MM.1S (cell line): ENCODE measurements around the gene SLC27A2.
"Not testable (repeated sequence)": the region's sequence is repeated elsewhere in the genome, so short reads cannot be mapped to it uniquely, and the experiment has no call there.

Source experiments
- DNase-seq: peaks from one replicate; pipeline ENCODE4 v3.0.0-alpha.2; 2015
- H2AFZ ChIP-seq: fragments of 300-600 bp; sonication (generic); 2 replicates; pipeline ENCODE4 v1.6.0; 2016; ENCODE audit warnings: antibody characterized with exemption, low read length
- H3F3A ChIP-seq: fragments of 300-600 bp; sonication (generic); 2 replicates; pipeline ENCODE4 v1.6.1; 2016; ENCODE audit warnings: mild to moderate bottlenecking, antibody characterized with exemption, low read length, moderate library complexity, mixed read lengths; ENCODE audit not compliant: insufficient read depth
- H3K27ac ChIP-seq: fragments of 300-600 bp; sonication (generic); 2 replicates; pipeline ENCODE4 v1.5.1; 2016; ENCODE audit warnings: mild to moderate bottlenecking, low read length
- H3K27me3 ChIP-seq: fragments of 300-600 bp; sonication (generic); replicated peaks from 2 replicates; pipeline ENCODE4 v1.6.0; 2016; ENCODE audit warnings: low read length; ENCODE audit not compliant: insufficient read depth
- H3K36me3 ChIP-seq: fragments of 300-600 bp; sonication (generic); replicated peaks from 2 replicates; pipeline ENCODE4 v1.6.1; 2016; ENCODE audit warnings: mild to moderate bottlenecking, low read length, mixed read lengths; ENCODE audit not compliant: insufficient read depth
- H3K4me1 ChIP-seq: fragments of 300-600 bp; sonication (generic); 2 replicates; pipeline ENCODE4 v1.6.1; 2016; ENCODE audit warnings: low read length, mixed read lengths
- H3K4me2 ChIP-seq: fragments of 300-600 bp; sonication (generic); 2 replicates; pipeline ENCODE4 v1.6.0; 2016; ENCODE audit warnings: low read depth, low read length
- H3K4me3 ChIP-seq: fragments of 300-600 bp; sonication (generic); 2 replicates; pipeline ENCODE4 v1.5.1; 2016; ENCODE audit warnings: low read length, mixed read lengths
- H3K79me2 ChIP-seq: fragments of 300-600 bp; sonication (generic); 2 replicates; pipeline ENCODE4 v1.6.1; 2016; ENCODE audit warnings: mixed run types, low read length, mixed read lengths
- H3K9ac ChIP-seq: fragments of 300-600 bp; sonication (generic); 2 replicates; pipeline ENCODE4 v1.6.1; 2016; ENCODE audit warnings: low read length, mixed read lengths
- H3K9me2 ChIP-seq: fragments of 300-600 bp; sonication (generic); replicated peaks from 2 replicates; pipeline ENCODE4 v1.6.1; 2016; ENCODE audit warnings: mild to moderate bottlenecking, low read length, mixed read lengths; ENCODE audit not compliant: insufficient read depth
- H3K9me3 ChIP-seq: fragments of 300-600 bp; sonication (generic); replicated peaks from 2 replicates; pipeline ENCODE4 v1.6.1; 2016; ENCODE audit warnings: mild to moderate bottlenecking, low read length, mixed read lengths; ENCODE audit not compliant: insufficient read depth
- H4K20me1 ChIP-seq: fragments of 300-600 bp; sonication (generic); 2 replicates; pipeline ENCODE4 v1.6.1; 2016; ENCODE audit warnings: mild to moderate bottlenecking, low read length, moderate library complexity, mixed read lengths; ENCODE audit not compliant: insufficient read depth
- CTCF ChIP-seq: fragments of 300-600 bp; sonication (generic); IDR thresholded peaks from 2 replicates; pipeline ENCODE4 v1.5.1; 2016; ENCODE audit warnings: antibody characterized with exemption, low read length, mixed read lengths
- EZH2 ChIP-seq: fragments of 300-600 bp; sonication (generic); optimal IDR thresholded peaks from 2 replicates; pipeline ENCODE3; 2017; ENCODE audit warnings: low read depth, mild to moderate bottlenecking, antibody characterized with exemption, low read length, mixed read lengths
- EZH2phosphoT487 ChIP-seq: fragments of 300-600 bp; sonication (generic); IDR thresholded peaks from 2 replicates; pipeline ENCODE4 v1.6.1; 2018; ENCODE audit warnings: antibody characterized with exemption, low read length

Gene SLC27A2

DNA sequence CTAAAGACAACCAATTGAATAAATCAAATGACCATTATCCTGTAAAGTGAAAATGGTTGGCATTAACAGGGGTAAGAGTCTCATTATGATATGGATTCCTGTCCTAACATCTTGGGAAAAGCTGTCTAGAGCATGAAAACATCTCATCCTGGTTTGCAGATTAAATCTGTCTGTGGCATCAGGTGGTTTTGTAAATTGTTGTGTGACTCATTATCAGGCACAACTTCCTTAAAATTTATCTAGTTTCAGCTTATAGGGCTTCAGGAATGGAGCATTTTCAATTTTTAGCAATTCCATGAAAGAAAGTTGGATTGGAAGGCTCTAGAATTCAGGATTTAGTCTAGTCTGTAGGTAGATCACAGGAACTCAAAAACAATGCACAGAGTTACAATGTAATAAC lies 31.1 kb upstream of the SLC27A2 start:
- Histone ChIP-seq H4K20me1 (no peaks in the 10 kb centered on the region), H3K9ac (no peak overlapping the region), H3K36me3 (no peaks in the 10 kb centered on the region), H3K9me3 (no peaks in the 10 kb centered on the region), H3K27me3 (no peaks in the 10 kb centered on the region), H3K79me2 (no peaks in the 10 kb centered on the region), H3K4me2 (no peak overlapping the region), H3F3A (no peaks in the 10 kb centered on the region), H2AFZ (no peak overlapping the region), H3K9me2 (no peaks in the 10 kb centered on the region), H3K4me1 (no peaks in the 10 kb centered on the region), H3K27ac (no peak overlapping the region), H3K4me3 (no peak overlapping the region)
- DNase-seq: no peak
- no peak for TF ChIP-seq EZH2phosphoT487
- no peak for TF ChIP-seq EZH2
- no peak for TF ChIP-seq CTCF

DNA sequence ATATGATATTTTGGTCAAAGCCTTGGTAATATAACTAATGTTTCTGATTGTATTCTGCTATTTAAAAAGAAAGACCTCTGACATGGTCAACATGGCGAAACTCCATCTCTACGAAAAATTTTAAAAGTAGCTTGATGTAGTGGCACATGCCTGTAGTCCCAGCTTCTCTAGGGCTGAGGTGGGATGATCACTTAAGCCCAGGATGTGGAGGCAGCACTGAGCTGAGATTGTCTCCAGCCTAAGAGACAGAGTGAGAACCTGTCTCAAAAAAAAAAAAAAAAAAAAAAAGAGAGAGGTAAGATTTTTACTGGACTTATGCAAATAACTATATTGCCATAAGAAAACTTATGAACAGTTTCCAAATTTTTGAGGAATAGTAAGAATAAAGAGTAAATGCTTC lies 30.5 kb upstream of the SLC27A2 start:
- no peaks in the 10 kb centered on the region for H3K79me2 ChIP-seq
- H3K27ac ChIP-seq: no peak overlapping the region
- H3K27me3 ChIP-seq: no peaks in the 10 kb centered on the region
- DNase-seq: no peak
- H3K36me3 ChIP-seq: no peaks in the 10 kb centered on the region
- H3F3A ChIP-seq: no peaks in the 10 kb centered on the region
- TF ChIP-seq EZH2 (no peak), EZH2phosphoT487 (no peak), CTCF (no peak)
- H3K4me3 ChIP-seq: no peak overlapping the region
- H3K9me3 ChIP-seq: no peaks in the 10 kb centered on the region
- no peaks in the 10 kb centered on the region for H4K20me1 ChIP-seq
- no peak overlapping the region for H2AFZ ChIP-seq
- no peak overlapping the region for H3K9ac ChIP-seq
- no peak overlapping the region for H3K4me2 ChIP-seq
- no peaks in the 10 kb centered on the region for H3K9me2 ChIP-seq
- H3K4me1 ChIP-seq: no peaks in the 10 kb centered on the region

DNA sequence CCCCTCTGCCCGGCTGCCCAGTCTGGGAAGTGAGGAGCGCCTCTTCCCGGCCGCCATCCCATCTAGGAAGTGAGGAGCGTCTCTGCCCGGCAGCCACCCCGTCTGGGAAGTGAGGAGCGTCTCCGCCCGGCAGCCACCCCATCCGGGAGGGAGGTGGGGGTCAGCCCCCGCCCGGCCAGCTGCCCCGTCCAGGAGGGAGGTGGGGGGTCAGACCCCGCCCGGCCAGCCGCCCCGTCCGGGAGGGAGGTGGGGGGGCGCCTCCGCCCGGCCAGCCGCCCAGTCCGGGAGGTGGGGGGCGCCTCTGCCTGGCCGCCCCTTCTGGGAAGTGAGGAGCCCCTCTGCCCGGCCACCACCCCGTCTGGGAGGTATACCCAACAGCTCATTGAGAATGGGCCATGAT lies 23.8 kb upstream of the SLC27A2 start:
- not testable (repeated sequence) for H4K20me1 ChIP-seq, H3K4me3 ChIP-seq, H3K4me2 ChIP-seq, H3K36me3 ChIP-seq, H3K9ac ChIP-seq, H3K9me2 ChIP-seq, H3F3A ChIP-seq, H3K4me1 ChIP-seq, H3K27me3 ChIP-seq, H3K79me2 ChIP-seq, H3K9me3 ChIP-seq, H2AFZ ChIP-seq, DNase-seq, H3K27ac ChIP-seq

DNA sequence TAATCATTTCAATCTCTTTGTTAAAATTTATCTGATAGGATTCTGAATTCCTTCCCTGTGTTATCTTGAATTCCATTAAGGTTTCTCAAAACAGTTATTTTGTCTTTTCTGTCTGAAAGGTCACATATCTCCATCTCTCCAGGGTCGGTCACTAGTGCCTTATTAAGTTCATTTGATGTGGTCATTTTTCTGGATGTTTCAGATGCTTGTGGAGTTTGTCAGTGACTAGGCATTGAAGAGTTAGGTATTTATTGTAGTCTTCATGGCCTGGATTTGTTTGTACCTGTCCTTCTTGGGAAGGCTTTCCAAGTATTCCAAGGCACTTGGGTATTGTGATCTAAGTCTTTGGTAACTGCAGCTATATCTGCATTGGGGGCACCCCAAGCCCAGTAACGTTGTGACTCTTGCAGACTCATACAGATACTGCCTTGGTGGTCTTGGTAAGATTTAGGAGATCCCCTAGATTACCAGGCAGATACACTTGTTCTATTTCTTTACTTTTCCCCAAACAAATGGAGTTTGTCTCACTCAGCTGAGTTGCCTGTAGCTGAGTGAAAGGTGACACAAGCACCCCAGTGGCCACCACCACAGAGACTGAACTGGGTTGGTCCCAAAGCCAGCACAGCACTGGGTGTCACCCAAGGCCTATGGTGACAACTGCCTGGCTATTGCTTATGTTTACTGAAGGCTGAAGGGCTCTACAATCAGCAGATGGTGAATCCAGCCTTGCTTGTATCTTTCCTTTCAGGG lies 18.9 kb upstream of the SLC27A2 start:
- no peak for DNase-seq

More for the DNA sequence above, 18.9 kb upstream of the SLC27A2 start:
- H3K79me2 ChIP-seq: no peaks in the 10 kb centered on the region
- no peaks in the 10 kb centered on the region for H3K27me3 ChIP-seq
- no peaks in the 10 kb centered on the region for H3K4me1 ChIP-seq
- no peaks in the 10 kb centered on the region for H3K9me3 ChIP-seq
- no peak overlapping the region for H3K4me3 ChIP-seq
- no peak overlapping the region for H3K4me2 ChIP-seq
- no peaks in the 10 kb centered on the region for H3K9me2 ChIP-seq
- H3K27ac ChIP-seq: no peak overlapping the region
- no peaks in the 10 kb centered on the region for H3F3A ChIP-seq
- H3K9ac ChIP-seq: no peak overlapping the region
- no peaks in the 10 kb centered on the region for H4K20me1 ChIP-seq
- no peaks in the 10 kb centered on the region for H3K36me3 ChIP-seq
- TF ChIP-seq CTCF: no peak
- H2AFZ ChIP-seq: no peak overlapping the region
